Measurements from ENCODE around the gene ARHGEF11.
"Not testable (repeated sequence)": the region's sequence is repeated elsewhere in the genome, so short reads cannot be mapped to it uniquely, and the experiment has no call there.

ARHGEF11 gene

DNA sequence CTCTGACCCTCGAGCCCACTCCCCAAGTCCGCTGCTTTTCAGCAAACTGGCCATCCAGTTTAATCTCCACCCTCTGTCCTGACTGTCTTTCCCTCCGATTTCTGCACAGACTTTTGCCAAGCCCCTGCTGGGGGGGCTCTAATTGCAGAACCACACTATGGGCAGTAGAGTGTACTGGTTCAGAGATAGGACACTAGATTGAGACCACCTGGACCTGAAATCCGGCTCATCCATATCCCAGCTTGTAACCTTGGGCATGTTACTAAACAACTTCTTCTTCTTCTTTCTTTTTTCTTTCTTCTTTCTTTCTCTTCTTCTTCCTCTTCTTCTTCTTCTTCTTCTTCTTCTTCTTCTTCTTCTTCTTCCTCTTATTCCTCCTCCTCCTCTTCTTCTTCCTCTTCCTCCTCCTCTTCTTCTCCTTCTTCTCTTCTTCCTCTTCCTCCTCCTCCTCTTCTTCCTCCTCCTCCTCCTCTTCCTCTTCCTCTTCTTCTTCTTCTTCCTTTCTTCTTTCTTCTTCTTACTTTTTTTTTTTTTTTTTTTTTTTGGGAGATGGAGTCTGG, 117.4 kb downstream of the ARHGEF11 start:
- TF ChIP-seq, protein P1, sequence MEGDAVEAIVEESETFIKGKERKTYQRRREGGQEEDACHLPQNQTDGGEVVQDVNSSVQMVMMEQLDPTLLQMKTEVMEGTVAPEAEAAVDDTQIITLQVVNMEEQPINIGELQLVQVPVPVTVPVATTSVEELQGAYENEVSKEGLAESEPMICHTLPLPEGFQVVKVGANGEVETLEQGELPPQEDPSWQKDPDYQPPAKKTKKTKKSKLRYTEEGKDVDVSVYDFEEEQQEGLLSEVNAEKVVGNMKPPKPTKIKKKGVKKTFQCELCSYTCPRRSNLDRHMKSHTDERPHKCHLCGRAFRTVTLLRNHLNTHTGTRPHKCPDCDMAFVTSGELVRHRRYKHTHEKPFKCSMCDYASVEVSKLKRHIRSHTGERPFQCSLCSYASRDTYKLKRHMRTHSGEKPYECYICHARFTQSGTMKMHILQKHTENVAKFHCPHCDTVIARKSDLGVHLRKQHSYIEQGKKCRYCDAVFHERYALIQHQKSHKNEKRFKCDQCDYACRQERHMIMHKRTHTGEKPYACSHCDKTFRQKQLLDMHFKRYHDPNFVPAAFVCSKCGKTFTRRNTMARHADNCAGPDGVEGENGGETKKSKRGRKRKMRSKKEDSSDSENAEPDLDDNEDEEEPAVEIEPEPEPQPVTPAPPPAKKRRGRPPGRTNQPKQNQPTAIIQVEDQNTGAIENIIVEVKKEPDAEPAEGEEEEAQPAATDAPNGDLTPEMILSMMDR (conservative IDR thresholded peaks at IDR 0.05), result no peak; the same call in 1 of the 2 replicates
- TF ChIP-seq ZFX (IDR thresholded peaks at IDR 0.05), result no peak
- H3K27ac ChIP-seq, result no peak overlapping the region

DNA sequence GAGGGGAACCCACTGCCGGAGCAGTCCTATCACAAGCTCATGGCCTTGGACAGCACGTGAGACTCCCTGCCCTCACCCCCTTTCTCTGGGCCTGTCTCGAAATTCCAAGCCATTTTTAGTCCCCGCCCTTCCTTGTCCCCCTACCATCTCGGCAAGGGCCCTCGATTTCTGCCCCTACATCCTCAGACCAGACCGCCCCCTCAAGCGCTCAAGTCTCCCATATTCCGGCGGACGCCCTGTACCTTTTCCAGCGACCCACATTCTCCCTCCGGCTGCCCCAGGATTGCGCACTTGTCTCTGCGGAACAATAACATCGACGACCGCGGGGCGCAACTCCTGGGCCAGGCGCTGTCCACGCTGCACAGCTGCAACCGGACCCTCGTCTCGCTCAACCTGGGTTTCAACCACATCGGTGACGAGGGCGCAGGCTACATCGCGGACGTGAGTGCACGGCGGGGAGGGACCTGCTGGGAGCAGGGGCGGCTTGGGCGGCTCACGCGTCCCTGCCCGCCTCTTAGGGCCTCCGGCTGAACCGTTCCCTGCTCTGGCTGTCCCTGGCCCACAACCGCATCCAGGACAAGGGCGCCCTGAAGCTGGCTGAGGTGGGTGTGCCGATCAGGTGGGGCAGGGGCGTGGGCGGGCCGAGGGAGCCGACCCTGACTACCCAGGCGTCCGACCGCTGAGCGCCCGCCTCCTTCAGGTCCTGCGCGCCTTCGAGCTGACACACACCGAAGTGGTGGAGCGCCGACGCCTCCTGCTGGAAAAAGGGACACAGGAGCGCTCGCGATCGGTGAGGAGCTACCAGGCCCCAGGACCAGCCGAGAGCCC, 118.1 kb downstream of the ARHGEF11 start:
- TF ChIP-seq, protein P1 (conservative IDR thresholded peaks at IDR 0.05), result peak; percentile 85
- no peak for TF ChIP-seq ZFX (IDR thresholded peaks at IDR 0.05)
- no peak overlapping the region for H3K27ac ChIP-seq

DNA sequence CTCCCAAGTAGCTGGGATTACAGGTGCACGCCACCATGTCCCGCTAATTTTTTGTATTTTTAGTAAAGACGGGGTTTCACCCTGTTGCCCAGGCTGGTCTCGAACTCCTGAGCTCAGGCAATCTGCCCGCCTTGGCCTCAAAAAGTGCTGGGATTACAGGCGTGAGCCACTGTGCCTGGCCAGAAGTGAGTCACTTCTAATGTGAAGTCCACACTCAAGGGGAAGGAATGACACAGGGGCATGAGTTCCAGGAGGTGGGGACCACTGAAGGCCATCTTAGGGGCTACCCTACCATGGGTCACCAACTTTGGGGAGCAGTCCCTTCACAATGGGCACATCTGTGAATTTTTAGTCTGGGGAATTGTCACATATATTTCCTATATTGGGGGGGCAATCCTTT, 118.8 kb downstream of the ARHGEF11 start:
- H3K27ac ChIP-seq, result not testable (repeated sequence)

DNA sequence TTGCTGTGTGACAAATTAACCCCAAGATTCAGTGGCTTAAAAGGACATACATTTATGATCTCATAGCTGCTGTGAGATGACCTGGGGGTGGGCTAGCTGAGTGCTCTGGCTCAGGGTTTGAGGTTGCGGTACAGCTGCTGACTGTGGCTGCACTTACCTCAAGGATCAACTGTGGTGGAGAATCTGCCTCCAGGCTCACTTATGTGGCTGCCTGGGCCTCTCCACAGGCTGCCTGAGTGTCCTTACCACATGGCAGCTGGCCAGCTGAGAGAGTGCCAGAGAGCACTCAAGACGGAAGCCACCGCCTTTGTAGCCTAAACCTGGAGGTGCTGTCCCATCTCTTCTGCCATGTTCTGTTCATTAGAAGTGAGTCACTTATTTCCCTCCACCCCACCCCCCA, 119.4 kb downstream of the ARHGEF11 start:
- no peak overlapping the region for H3K27ac ChIP-seq
- TF ChIP-seq ZFX (IDR thresholded peaks at IDR 0.05), result no peak
- TF ChIP-seq, protein P1 (conservative IDR thresholded peaks at IDR 0.05), result no peak

DNA sequence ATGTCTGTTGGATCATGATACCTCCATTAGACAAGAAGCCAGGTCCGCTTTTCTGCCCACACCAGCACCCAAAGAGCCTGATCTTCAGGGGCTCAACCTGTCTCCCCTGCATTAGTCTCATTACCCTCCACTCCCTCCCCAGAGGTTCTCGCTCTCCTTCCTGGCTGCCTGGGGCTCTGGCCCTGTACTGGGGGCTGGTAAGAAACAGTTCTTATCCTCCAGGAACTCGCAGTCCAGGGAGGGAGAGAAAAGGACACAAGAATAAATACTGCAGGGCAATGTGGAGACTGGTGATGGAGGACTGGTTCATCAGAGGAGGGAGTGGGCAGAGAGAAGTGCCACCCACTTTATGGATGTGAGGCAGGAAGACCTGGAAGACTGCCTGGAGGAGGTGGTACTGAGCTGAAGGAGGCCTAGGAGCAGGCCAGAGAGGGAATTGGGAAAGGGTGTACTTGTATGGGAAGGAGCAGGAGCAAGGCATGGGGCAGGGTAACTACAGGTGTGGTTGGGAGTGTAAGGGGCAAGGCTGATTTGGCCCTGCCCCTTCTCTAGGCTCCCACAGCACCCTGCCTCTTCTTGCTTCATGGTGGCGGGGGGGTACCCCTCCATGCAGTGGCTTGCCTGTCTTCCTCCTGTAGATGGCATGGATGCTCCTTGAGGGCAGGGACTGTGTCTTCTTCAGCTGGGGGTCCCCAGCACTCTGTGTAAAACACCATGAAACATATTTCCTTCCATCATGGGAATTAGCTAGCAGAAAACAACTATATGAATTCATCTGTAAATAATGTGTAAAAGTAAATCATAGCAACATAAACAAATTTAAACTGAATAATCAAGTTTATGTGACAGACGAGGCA, 120.2 kb downstream of the ARHGEF11 start:
- H3K27ac ChIP-seq, result no peak overlapping the region
- TF ChIP-seq, protein P1 (conservative IDR thresholded peaks at IDR 0.05), result no peak
- no peak for TF ChIP-seq ZFX (IDR thresholded peaks at IDR 0.05)

DNA sequence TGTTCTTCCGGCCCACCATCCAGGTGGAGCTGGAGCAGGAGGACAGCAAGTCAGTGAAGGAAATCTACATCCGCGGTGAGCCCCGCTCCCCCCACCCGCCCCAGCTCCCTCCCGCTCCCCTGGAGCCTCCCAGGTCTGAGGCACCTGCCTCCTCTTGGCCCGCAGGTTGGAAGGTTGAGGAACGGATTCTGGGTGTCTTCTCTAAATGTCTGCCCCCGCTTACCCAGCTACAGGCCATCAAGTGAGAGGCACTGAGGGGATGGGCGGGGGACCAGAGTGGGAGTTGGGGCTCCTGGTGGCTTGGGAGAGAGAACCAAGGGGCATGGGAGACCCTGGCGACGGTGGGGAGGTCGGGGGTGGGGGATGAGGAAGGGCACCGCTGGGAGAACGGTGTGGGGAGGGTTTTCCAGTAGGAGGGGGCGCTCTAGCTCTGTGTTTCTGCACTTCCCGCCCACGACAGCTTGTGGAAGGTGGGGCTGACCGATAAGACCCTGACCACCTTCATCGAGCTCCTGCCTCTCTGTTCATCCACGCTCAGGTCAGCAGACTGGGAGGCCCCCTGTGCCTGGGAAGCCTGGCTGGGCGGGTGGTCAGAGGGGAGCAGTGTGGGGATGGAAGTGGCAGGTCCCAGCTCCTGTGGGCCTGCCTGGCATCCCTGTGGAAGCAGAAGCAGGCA, 120.9 kb downstream of the ARHGEF11 start:
- H3K27ac ChIP-seq, result no peak overlapping the region
- no peak for TF ChIP-seq ZFX (IDR thresholded peaks at IDR 0.05)
- TF ChIP-seq, protein P1 (conservative IDR thresholded peaks at IDR 0.05), result no peak

DNA sequence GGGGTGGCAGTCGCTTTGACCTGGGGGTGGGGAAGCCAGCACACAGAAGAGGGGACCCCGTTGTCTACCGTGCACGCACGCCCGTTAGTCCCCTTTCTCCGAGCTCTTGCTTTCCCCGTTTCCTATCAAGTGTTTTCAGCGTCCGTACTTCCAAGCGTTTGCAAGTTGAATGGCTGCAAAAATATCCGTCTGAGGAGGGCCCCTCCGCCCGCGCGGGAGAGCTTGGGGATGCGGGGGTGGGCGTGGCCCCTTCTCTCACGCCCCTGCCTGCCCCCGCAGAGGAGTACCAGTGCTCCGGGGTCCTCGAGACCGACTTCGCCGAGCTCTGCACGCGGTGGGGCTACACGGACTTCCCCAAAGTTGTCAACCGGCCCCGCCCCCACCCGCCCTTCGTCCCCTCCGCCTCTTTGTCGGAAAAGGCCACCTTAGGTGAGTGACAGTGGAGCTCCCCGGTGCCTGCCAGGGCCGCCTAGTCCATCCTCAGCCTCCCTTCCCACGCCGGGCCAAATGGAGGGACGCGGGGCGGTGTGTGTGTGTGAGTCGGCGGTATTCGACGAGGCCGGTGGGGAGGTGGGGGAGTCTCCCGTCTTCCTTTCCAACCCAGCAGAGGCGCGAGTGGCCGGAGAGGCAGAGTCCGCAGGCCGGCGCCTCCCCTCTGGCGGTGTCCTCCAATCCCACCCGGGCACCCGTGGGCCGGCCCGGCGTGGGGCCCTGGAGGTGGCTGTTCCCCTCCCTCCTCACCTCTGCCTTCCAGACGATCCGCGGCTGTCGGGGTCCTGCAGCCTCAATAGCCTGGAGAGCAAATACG, 121.7 kb downstream of the ARHGEF11 start:
- no peak overlapping the region for H3K27ac ChIP-seq
- no peak for TF ChIP-seq ZFX (IDR thresholded peaks at IDR 0.05)
- TF ChIP-seq, protein P1 (conservative IDR thresholded peaks at IDR 0.05), result no peak
